Stimulated activated CD8-positive, alpha-beta memory T cell treated with anti-CD3 and anti-CD28 coated beads, Interleukin-7, amount 100 ng/mL, for 1 hour (primary cell): ENCODE data around the gene GJD3.

Experiments
- DNase-seq, 2 donors: peaks; one replicate each; pipeline ENCODE4 v3.0.0-alpha.2; 2020; ENCODE audit warnings: low read depth in 2 of 2

Gene GJD3

GRCh38 chr17:40323391-40324381, 40.9 kb downstream of the GJD3 start:
- DNase-seq: peak; percentile 44 to 50

- DNase-seq: peak; percentile 75 to 79
These were observed 41.9 kb downstream of the GJD3 start for GRCh38 chr17:40322358-40323315.

GRCh38 chr17:40321961-40322357, 42.6 kb downstream of the GJD3 start:
- DNase-seq: no peak

- DNase-seq: no peak
These were observed 43.0 kb downstream of the GJD3 start for GRCh38 chr17:40321524-40321929.

GRCh38 chr17:40320756-40321523, 43.6 kb downstream of the GJD3 start:
- DNase-seq: peak in 1 of 2 donors; percentile 48

GRCh38 chr17:40319651-40320540, 44.6 kb downstream of the GJD3 start:
- DNase-seq: peak; percentile 65 to 71

GRCh38 chr17:40318830-40319391, 45.6 kb downstream of the GJD3 start:
- no peak for DNase-seq

GRCh38 chr17:40317880-40318829, 46.4 kb downstream of the GJD3 start:
- DNase-seq: peak; percentile 79 to 82

- no peak for DNase-seq
These were observed 47.1 kb downstream of the GJD3 start for GRCh38 chr17:40317345-40317873.

GRCh38 chr17:40316571-40317344, 47.8 kb downstream of the GJD3 start:
- no peak for DNase-seq

GRCh38 chr17:40315678-40316570, 48.6 kb downstream of the GJD3 start:
- no peak for DNase-seq

GRCh38 chr17:40315206-40315605, 49.3 kb downstream of the GJD3 start:
- DNase-seq: no peak

- peak; percentile 79 to 82 for DNase-seq
These were observed 50.0 kb downstream of the GJD3 start for GRCh38 chr17:40314584-40314956.

- no peak for DNase-seq
These were observed 50.6 kb downstream of the GJD3 start for GRCh38 chr17:40313668-40314583.
